ENCODE results near the gene FRMD6.

FRMD6 gene

DNA sequence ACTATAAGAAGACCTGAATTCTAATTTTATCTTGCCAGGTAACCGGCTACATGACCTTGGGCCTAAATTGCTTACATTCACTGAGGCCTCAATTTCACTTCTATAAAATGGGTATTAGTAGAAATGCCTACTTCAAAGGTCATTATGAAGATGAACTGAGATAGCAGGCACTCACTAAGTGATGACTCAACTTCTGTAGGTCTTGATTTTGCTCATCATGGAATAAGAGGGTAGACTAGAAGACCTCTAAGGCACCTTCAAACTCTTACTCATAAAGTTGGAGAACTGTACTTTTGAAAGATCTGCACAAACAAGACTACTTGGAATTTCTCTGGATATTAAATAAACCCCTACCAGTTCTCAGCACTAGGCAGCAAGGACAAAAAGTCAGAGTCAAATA is 39.3 kb upstream of the FRMD6 start:
- TF ChIP-seq, protein P1, sequence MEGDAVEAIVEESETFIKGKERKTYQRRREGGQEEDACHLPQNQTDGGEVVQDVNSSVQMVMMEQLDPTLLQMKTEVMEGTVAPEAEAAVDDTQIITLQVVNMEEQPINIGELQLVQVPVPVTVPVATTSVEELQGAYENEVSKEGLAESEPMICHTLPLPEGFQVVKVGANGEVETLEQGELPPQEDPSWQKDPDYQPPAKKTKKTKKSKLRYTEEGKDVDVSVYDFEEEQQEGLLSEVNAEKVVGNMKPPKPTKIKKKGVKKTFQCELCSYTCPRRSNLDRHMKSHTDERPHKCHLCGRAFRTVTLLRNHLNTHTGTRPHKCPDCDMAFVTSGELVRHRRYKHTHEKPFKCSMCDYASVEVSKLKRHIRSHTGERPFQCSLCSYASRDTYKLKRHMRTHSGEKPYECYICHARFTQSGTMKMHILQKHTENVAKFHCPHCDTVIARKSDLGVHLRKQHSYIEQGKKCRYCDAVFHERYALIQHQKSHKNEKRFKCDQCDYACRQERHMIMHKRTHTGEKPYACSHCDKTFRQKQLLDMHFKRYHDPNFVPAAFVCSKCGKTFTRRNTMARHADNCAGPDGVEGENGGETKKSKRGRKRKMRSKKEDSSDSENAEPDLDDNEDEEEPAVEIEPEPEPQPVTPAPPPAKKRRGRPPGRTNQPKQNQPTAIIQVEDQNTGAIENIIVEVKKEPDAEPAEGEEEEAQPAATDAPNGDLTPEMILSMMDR (conservative IDR thresholded peaks at IDR 0.05; ENCODE audit: low read length) = no peak
- TF ChIP-seq EZH2phosphoT487 (IDR thresholded peaks at IDR 0.05; ENCODE audit: borderline replicate concordance) = no peak
- H3F3A ChIP-seq (ENCODE audit: low read depth) = no peaks in the 10 kb centered on the region
- no peak overlapping the region for H2AFZ ChIP-seq (ENCODE audit: low read length)
- no peaks in the 10 kb centered on the region for H4K20me1 ChIP-seq (ENCODE audit: insufficient read depth, low read length, poor library complexity, severe bottlenecking)
- H3K4me3 ChIP-seq (ENCODE audit: low read length, poor library complexity, severe bottlenecking) = no peak overlapping the region
- no peaks in the 10 kb centered on the region for H3K79me2 ChIP-seq (ENCODE audit: insufficient read depth, low read length)
- H3K27me3 ChIP-seq (ENCODE audit: insufficient read depth, low read length, poor library complexity, severe bottlenecking) = no peaks in the 10 kb centered on the region
- H3K36me3 ChIP-seq (ENCODE audit: insufficient read depth, low read length) = no peaks in the 10 kb centered on the region
- no peak overlapping the region for H3K9ac ChIP-seq (ENCODE audit: low read depth, low read length, poor library complexity, severe bottlenecking)
- H3K9me2 ChIP-seq (replicated peaks; ENCODE audit: low read depth, low read length) = no peaks in the 10 kb centered on the region
- H3K9me3 ChIP-seq (ENCODE audit: insufficient read depth, low read depth, low read length) = no peaks in the 10 kb centered on the region
- H3K4me2 ChIP-seq (ENCODE audit: low read depth, low read length, poor library complexity, severe bottlenecking) = no peak overlapping the region
- no peaks in the 10 kb centered on the region for H3K4me1 ChIP-seq (ENCODE audit: insufficient read depth, low read length, poor library complexity, severe bottlenecking)

DNA sequence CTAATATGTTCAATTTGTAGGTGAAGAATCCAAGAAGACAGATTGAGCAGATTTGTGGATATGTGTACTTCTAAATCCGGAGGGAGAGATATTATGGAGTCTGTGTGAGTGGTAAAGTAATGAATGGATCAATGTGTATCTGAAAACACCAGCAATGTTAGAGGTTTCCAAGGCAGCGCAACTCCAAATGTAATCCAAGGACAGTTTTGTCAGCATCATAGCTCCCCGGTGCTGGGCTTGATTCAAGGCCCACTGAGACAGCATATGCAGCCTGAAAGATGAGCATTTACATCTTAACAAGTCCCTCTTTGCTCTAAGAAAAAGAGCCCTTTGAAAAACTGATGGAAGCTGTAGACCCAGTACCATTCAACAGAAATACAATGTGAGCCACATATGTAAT is 38.3 kb upstream of the FRMD6 start:
- H3K79me2 ChIP-seq (ENCODE audit: insufficient read depth, low read length) = no peaks in the 10 kb centered on the region

DNA sequence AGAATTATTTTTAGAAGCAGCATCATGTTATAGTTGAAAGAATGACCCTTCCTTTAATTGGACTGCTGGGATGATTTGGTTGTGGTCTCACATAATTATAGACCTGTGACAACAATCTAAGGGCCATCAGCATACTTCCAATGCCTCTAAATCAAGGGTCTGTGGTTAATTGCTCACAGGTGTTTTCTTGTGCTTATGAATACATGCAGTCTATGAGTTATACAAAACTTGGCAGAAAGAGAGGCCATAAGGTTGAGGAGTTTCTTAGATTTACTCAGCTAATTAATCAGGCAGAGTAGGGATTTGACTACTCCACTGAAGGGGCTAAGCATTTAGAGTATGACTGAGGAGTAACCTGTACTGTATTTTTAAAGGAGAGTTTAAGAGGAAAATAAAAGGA is 37.0 kb upstream of the FRMD6 start:
- H3K4me3 ChIP-seq (ENCODE audit: low read length, poor library complexity, severe bottlenecking) = no peak overlapping the region
- no peaks in the 10 kb centered on the region for H3K9me2 ChIP-seq (replicated peaks; ENCODE audit: low read depth, low read length)
- H4K20me1 ChIP-seq (ENCODE audit: insufficient read depth, low read length, poor library complexity, severe bottlenecking) = no peaks in the 10 kb centered on the region
- TF ChIP-seq, protein P1 (conservative IDR thresholded peaks at IDR 0.05; ENCODE audit: low read length) = no peak
- TF ChIP-seq EZH2phosphoT487 (IDR thresholded peaks at IDR 0.05; ENCODE audit: borderline replicate concordance) = no peak
- H3K79me2 ChIP-seq (ENCODE audit: insufficient read depth, low read length) = no peaks in the 10 kb centered on the region
- no peaks in the 10 kb centered on the region for H3K4me1 ChIP-seq (ENCODE audit: insufficient read depth, low read length, poor library complexity, severe bottlenecking)
- no peaks in the 10 kb centered on the region for H3K36me3 ChIP-seq (ENCODE audit: insufficient read depth, low read length)
- H3K9ac ChIP-seq (ENCODE audit: low read depth, low read length, poor library complexity, severe bottlenecking) = no peak overlapping the region
- no peaks in the 10 kb centered on the region for H3K27me3 ChIP-seq (ENCODE audit: insufficient read depth, low read length, poor library complexity, severe bottlenecking)
- H3K4me2 ChIP-seq (ENCODE audit: low read depth, low read length, poor library complexity, severe bottlenecking) = no peak overlapping the region
- H3F3A ChIP-seq (ENCODE audit: low read depth) = no peaks in the 10 kb centered on the region
- H3K9me3 ChIP-seq (ENCODE audit: insufficient read depth, low read depth, low read length) = no peaks in the 10 kb centered on the region
- no peak overlapping the region for H2AFZ ChIP-seq (ENCODE audit: low read length)

More for the DNA sequence above, 38.3 kb upstream of the FRMD6 start:
- no peaks in the 10 kb centered on the region for H3K9me3 ChIP-seq (ENCODE audit: insufficient read depth, low read depth, low read length)
- H3K4me2 ChIP-seq (ENCODE audit: low read depth, low read length, poor library complexity, severe bottlenecking) = no peak overlapping the region
- no peaks in the 10 kb centered on the region for H3K9me2 ChIP-seq (replicated peaks; ENCODE audit: low read depth, low read length)
- no peaks in the 10 kb centered on the region for H3F3A ChIP-seq (ENCODE audit: low read depth)
- H3K4me3 ChIP-seq (ENCODE audit: low read length, poor library complexity, severe bottlenecking) = no peak overlapping the region
- no peaks in the 10 kb centered on the region for H3K4me1 ChIP-seq (ENCODE audit: insufficient read depth, low read length, poor library complexity, severe bottlenecking)
- no peaks in the 10 kb centered on the region for H3K36me3 ChIP-seq (ENCODE audit: insufficient read depth, low read length)
- H2AFZ ChIP-seq (ENCODE audit: low read length) = no peak overlapping the region
- no peaks in the 10 kb centered on the region for H4K20me1 ChIP-seq (ENCODE audit: insufficient read depth, low read length, poor library complexity, severe bottlenecking)
- H3K9ac ChIP-seq (ENCODE audit: low read depth, low read length, poor library complexity, severe bottlenecking) = no peak overlapping the region
- H3K27me3 ChIP-seq (ENCODE audit: insufficient read depth, low read length, poor library complexity, severe bottlenecking) = no peaks in the 10 kb centered on the region
- no peak for TF ChIP-seq EZH2phosphoT487 (IDR thresholded peaks at IDR 0.05; ENCODE audit: borderline replicate concordance)
- TF ChIP-seq, protein P1 (conservative IDR thresholded peaks at IDR 0.05; ENCODE audit: low read length) = no peak

Data from Loucy (cell line).